ENCODE results near the gene PUS7L.

DNA sequence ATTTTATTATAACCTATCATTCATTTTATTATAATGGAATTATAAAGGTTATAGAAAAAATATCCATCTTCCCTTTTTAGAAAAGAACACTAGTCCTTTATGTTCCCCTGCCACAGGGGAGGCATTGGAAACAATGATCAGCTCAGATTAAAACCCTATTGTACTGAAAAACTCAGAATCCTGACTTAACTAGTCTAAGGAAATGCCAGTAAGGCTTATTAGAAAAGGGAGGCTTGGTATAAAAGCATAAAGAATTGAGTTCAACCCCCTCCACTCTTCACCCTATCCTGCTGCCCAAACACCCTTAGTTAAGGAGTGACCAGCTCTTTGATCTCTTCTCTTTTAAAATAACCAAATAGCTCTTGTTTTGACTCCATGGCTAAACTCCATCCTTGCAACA, 36.0 kb downstream of the PUS7L start:
- TF ChIP-seq ZNF510 (tag by site-specific recombination; IDR thresholded peaks at IDR 0.05; ENCODE audit: insufficient replicate concordance), result no peak
- TF ChIP-seq CTCF (tag by site-specific recombination; IDR thresholded peaks at IDR 0.05), result no peak
- TF ChIP-seq PRDM10 (tag by site-specific recombination; IDR thresholded peaks at IDR 0.05), result no peak
- TF ChIP-seq ZNF561 (tag by site-specific recombination; IDR thresholded peaks at IDR 0.05; ENCODE audit: borderline replicate concordance), result no peak
- no peak for TF ChIP-seq ZNF544 (tag by site-specific recombination; IDR thresholded peaks at IDR 0.05)
- TF ChIP-seq, protein P1, sequence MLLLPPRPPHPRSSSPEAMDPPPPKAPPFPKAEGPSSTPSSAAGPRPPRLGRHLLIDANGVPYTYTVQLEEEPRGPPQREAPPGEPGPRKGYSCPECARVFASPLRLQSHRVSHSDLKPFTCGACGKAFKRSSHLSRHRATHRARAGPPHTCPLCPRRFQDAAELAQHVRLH (tag by site-specific recombination; IDR thresholded peaks at IDR 0.05), result no peak
